Activated effector memory CD4-positive, alpha-beta T cell treated with anti-CD3 and anti-CD28 coated beads, Interleukin-2, amount 50 U/mL, for 16 hours (primary cell): ENCODE data around the gene TNKS2.
"Not testable (repeated sequence)": the region's sequence is repeated elsewhere in the genome, so short reads cannot be mapped to it uniquely, and the experiment has no call there.

ENCODE experiments used
- DNase-seq: peaks from one replicate; pipeline ENCODE4 v3.0.0-alpha.2; 2020

TNKS2 gene

GRCh38 chr10:91797874-91798648 is at the start of gene TNKS2:
Gene TNKS2, plus strand, starts transcription at chr10:91798426. Its CDS starts 265 bp downstream, at chr10:91798691.
- DNase-seq, result peak; percentile 97

GRCh38 chr10:91749592-91749991 is 48.6 kb upstream of the TNKS2 start:
- not testable (repeated sequence) for DNase-seq

GRCh38 chr10:91756286-91756685 is 41.9 kb upstream of the TNKS2 start:
- DNase-seq, result no peak

- no peak for DNase-seq
These were observed 39.7 kb upstream of the TNKS2 start for GRCh38 chr10:91758303-91759146.

- no peak for DNase-seq
These were observed 38.6 kb upstream of the TNKS2 start for GRCh38 chr10:91759581-91759986.

- no peak for DNase-seq
These were observed 36.5 kb upstream of the TNKS2 start for GRCh38 chr10:91761721-91762120.

GRCh38 chr10:91762878-91763277 is 35.3 kb upstream of the TNKS2 start:
- DNase-seq, result no peak

GRCh38 chr10:91766676-91767075 is 31.6 kb upstream of the TNKS2 start:
- DNase-seq, result no peak

GRCh38 chr10:91768123-91768522 is 30.1 kb upstream of the TNKS2 start:
- DNase-seq, result no peak

- DNase-seq, result no peak
These were observed 26.3 kb upstream of the TNKS2 start for GRCh38 chr10:91771907-91772306.

GRCh38 chr10:91772461-91772860 is 25.8 kb upstream of the TNKS2 start:
- no peak for DNase-seq

GRCh38 chr10:91772869-91773268 is 25.4 kb upstream of the TNKS2 start:
- no peak for DNase-seq

GRCh38 chr10:91774571-91774970 is 23.7 kb upstream of the TNKS2 start:
- no peak for DNase-seq

- no peak for DNase-seq
These were observed 22.5 kb upstream of the TNKS2 start for GRCh38 chr10:91775731-91776130.

- no peak for DNase-seq
These were observed 22.0 kb upstream of the TNKS2 start for GRCh38 chr10:91776266-91776665.

- no peak for DNase-seq
These were observed 19.7 kb upstream of the TNKS2 start for GRCh38 chr10:91778485-91778884.

GRCh38 chr10:91779011-91779605 is 19.1 kb upstream of the TNKS2 start:
- DNase-seq, result no peak

- DNase-seq, result no peak
These were observed 15.7 kb upstream of the TNKS2 start for GRCh38 chr10:91782539-91782938.

- DNase-seq, result no peak
These were observed 12.4 kb upstream of the TNKS2 start for GRCh38 chr10:91785830-91786229.

GRCh38 chr10:91787258-91787657 is 11.0 kb upstream of the TNKS2 start:
- DNase-seq, result no peak

GRCh38 chr10:91787810-91788209 is 10.4 kb upstream of the TNKS2 start:
- no peak for DNase-seq

GRCh38 chr10:91788527-91788926 is 9.7 kb upstream of the TNKS2 start:
- no peak for DNase-seq

GRCh38 chr10:91796331-91797047 is 1.7 kb upstream of the TNKS2 start:
- peak; percentile 83 for DNase-seq
